SK-N-MC (cell line): ENCODE measurements around the gene MYLIP.

Source experiments
- EZH2 ChIP-seq: fragments of 200-600 bp; sonication (generic); IDR thresholded peaks from one replicate; pipeline ENCODE4 v1.6.1; 2017; ENCODE audit warnings: antibody characterized with exemption
- POLR2AphosphoS5 ChIP-seq: IDR thresholded peaks from 2 replicates; pipeline ENCODE4 v1.6.1; 2012; ENCODE audit warnings: mild to moderate bottlenecking, low read depth, low read length, borderline replicate concordance

GRCh38 chr6:16140607-16141006 is 11.7 kb downstream of the MYLIP start:
- TF ChIP-seq POLR2AphosphoS5 (no peak), EZH2 (no peak)
